Subcutaneous adipose tissue (tissue), 4 donors: ENCODE measurements around the gene TUB. TPM values are rescaled to one million over a fixed set of nuclear protein-coding genes. Genes with fewer than 3 reads are reported as not detected.

Source experiments
- CTCF ChIP-seq: fragments of 450-650 bp; IDR thresholded peaks from one replicate; pipeline ENCODE4 v1.5.1; 2016; ENCODE audit warnings: low read depth, mild to moderate bottlenecking, control low read depth, antibody characterized with exemption, moderate library complexity
- total RNA-seq, 4 donors: library from RNA; depleted of rRNA; stranded (reverse); fragments of >200 nt; gene quantifications; one replicate each; pipeline ENCODE4 v1.1.0, GENCODE V29; 2016

Gene TUB
- total RNA-seq, 4 donors from 2014 or later = 4.2 to 9.8 (median 8.4) TPM

GRCh38 chr11:8149726-8150125 is 68.7 kb downstream of the TUB start:
- no peak for TF ChIP-seq CTCF

Other genes starting within 250 kb of the TUB start
- gene OR10A6, start 149.9 kb upstream of the TUB start, total RNA-seq = not detected
- not detected for gene OR10A3, start 139.5 kb upstream of the TUB start, total RNA-seq
- gene NLRP10, start 115.8 kb upstream of the TUB start, total RNA-seq = not detected
- 100 to 1,000 TPM; 140 to 169 (median 148) TPM for gene EIF3F, start 93.9 kb upstream of the TUB start, total RNA-seq
- 1 to 10 TPM; 1.5 to 6.4 (median 3.7) TPM for gene RIC3, start 87.8 kb downstream of the TUB start, total RNA-seq
- gene LMO1, start 182.7 kb downstream of the TUB start, total RNA-seq = not detected